ENCODE results near the gene TSPAN7. TPM values are rescaled to one million over a fixed set of nuclear protein-coding genes. Genes with fewer than 3 reads are reported as not detected.

TSPAN7 gene
- total and polyA plus RNA-seq, 4 experiments from 2014 or later, result 0.47 to 0.92 (median 0.72) TPM; not detected in 1

DNA sequence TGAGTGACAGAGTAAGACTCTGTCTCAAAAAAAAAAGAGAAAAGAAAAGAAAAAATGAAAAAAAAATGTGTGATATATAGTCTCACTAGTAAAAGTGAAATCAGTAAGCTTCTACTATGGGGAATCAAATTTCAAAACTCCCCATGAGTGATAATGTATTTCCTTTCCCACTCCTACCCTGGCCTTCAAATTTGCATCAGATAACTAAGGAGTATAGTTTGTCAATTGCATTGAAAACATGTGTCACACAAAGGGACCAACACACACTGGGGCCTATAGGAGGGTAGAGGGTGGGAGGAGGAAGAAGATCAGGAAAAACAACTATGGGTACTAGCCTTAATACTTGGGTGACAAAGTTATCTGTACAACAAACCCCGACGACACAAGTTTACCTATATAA lies 118.4 kb downstream of the TSPAN7 start:
- no peaks in the 10 kb centered on the region for H3K36me3 Mint-ChIP-seq
- Histone ChIP-seq H3K27ac (ENCODE audit: low read depth, low read length) (no peak overlapping the region), H3K36me3 (ENCODE audit: insufficient read depth, low read length) (no peaks in the 10 kb centered on the region), H3K27me3 (ENCODE audit: insufficient read depth, low read length) (no peaks in the 10 kb centered on the region), H3K4me1 (ENCODE audit: insufficient read depth, low read length) (no peaks in the 10 kb centered on the region), H3K9me3 (ENCODE audit: control insufficient read depth in 1 of 2, low read length in 2 of 2) (no peaks in the 10 kb centered on the region), H3K4me3 (ENCODE audit: low read length in 2 of 2) (no peak overlapping the region)
- no peak for DNase-seq
- no peak overlapping the region for H3K4me3 Mint-ChIP-seq
- H3K9me3 Mint-ChIP-seq, result no peaks in the 10 kb centered on the region
- no peaks in the 10 kb centered on the region for H3K4me1 Mint-ChIP-seq
- peaks cover 0 to 2% of the 10 kb centered on the region in 2 donors for H3K27me3 Mint-ChIP-seq
- POLR2A ChIA-PET (ENCODE audit: partially characterized antibody), result no interaction called here
- CTCF ChIA-PET (ENCODE audit: partially characterized antibody), result interaction anchor here (1.4 kb wide), 1 partner anchor 15 kb away, joined by 3 read pairs; no protein-coding TSS in a partner anchor
- H3K27ac Mint-ChIP-seq, result no peak overlapping the region
- intact Hi-C loops (cut with micrococcal nuclease), result no loop called here

DNA sequence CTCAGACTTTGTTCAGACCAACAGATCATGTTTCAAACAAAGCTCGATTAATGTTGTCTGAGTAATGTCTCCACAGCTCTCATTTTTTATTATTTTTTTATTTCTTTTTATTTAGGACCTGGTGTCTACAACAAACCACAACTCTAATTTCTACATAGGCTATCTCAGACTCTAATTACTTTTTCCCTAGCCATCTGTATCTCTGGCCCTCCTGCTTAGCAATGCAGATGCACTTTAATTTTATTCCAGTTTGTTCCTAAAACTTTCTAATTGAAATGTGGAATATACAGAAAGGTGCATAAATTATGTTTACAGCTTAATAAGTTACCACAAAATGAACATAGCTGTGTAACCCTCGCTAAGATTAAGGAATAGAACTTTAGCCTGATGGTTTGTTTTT lies 120.8 kb downstream of the TSPAN7 start:
- ChIA-PET CTCF (ENCODE audit: partially characterized antibody) (no interaction called here), POLR2A (ENCODE audit: partially characterized antibody) (no interaction called here)
- DNase-seq, result no peak
- Mint-ChIP-seq H3K27ac (no peak overlapping the region), H3K4me3 (no peak overlapping the region), H3K27me3 (peaks cover 0 to 2% of the 10 kb centered on the region in 2 donors), H3K36me3 (no peaks in the 10 kb centered on the region), H3K9me3 (no peaks in the 10 kb centered on the region), H3K4me1 (no peaks in the 10 kb centered on the region)
- no peak overlapping the region for H3K27ac ChIP-seq (ENCODE audit: low read depth, low read length)
- H3K27me3 ChIP-seq (ENCODE audit: insufficient read depth, low read length), result no peaks in the 10 kb centered on the region
- intact Hi-C loops (cut with micrococcal nuclease), result no loop called here
- H3K4me1 ChIP-seq (ENCODE audit: insufficient read depth, low read length), result no peaks in the 10 kb centered on the region
- no peak overlapping the region for H3K4me3 ChIP-seq (ENCODE audit: low read length in 2 of 2)
- no peaks in the 10 kb centered on the region for H3K9me3 ChIP-seq (ENCODE audit: control insufficient read depth in 1 of 2, low read length in 2 of 2)
- no peaks in the 10 kb centered on the region for H3K36me3 ChIP-seq (ENCODE audit: insufficient read depth, low read length)

DNA sequence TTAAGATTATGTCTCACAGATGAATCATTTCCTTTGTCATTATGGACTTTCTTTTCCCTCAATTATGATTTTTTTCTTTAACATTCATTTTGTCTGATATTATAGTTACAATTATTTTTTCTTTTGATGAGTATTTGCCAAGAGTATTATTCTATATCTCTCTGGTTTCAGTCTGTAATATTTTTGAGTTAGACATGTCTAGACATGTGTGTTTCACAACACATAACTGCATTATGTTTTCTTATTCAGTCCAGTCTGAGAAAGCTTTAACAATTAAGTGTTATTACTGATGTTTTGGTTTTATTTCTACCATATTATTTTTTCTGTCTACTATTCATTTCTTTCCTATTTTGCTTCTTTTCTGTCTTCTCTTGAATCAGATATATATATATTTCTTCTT lies 131.6 kb downstream of the TSPAN7 start:
- Mint-ChIP-seq H3K27me3 (peaks cover 0 to 3% of the 10 kb centered on the region in 2 donors), H3K9me3 (peaks cover 0 to 2% (median 0%) of the 10 kb centered on the region in 8 donors), H3K4me1 (no peaks in the 10 kb centered on the region), H3K36me3 (no peaks in the 10 kb centered on the region), H3K4me3 (no peak overlapping the region), H3K27ac (no peak overlapping the region)
- ChIA-PET POLR2A (ENCODE audit: partially characterized antibody) (no interaction called here), CTCF (ENCODE audit: partially characterized antibody) (no interaction called here)
- intact Hi-C loops (cut with micrococcal nuclease), result no loop called here
- Histone ChIP-seq H3K27ac (ENCODE audit: low read depth, low read length) (no peak overlapping the region), H3K27me3 (ENCODE audit: insufficient read depth, low read length) (no peaks in the 10 kb centered on the region), H3K4me3 (ENCODE audit: low read length in 2 of 2) (no peak overlapping the region), H3K36me3 (ENCODE audit: insufficient read depth, low read length) (no peaks in the 10 kb centered on the region), H3K4me1 (ENCODE audit: insufficient read depth, low read length) (no peaks in the 10 kb centered on the region), H3K9me3 (ENCODE audit: control insufficient read depth in 1 of 2, low read length in 2 of 2) (no peaks in the 10 kb centered on the region)
- DNase-seq, result no peak

DNA sequence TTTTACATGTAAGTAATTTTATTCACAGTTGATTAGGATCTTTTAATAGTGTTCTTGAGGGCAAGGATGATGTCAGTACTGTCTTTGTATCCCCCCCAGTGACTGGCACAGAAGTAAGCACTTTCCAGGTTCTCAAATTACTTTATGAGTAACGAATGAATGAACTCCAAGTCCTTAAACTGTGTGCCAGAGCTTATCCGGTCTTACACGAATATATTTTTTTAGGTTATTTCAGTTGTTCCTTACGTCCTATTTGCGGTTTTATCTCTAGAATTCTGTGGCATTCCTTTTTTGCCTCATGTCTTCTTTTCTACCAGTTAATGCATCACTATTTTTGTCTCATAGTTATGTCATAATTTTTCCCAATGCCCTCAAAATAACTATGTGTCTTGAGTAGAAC lies 133.1 kb downstream of the TSPAN7 start:
- intact Hi-C loops (cut with micrococcal nuclease), result no loop called here
- peaks cover 0 to 3% of the 10 kb centered on the region in 2 donors for H3K27me3 Mint-ChIP-seq
- H3K4me1 Mint-ChIP-seq, result no peaks in the 10 kb centered on the region
- Histone ChIP-seq H3K4me1 (ENCODE audit: insufficient read depth, low read length) (no peaks in the 10 kb centered on the region), H3K36me3 (ENCODE audit: insufficient read depth, low read length) (no peaks in the 10 kb centered on the region), H3K27ac (ENCODE audit: low read depth, low read length) (no peak overlapping the region), H3K4me3 (ENCODE audit: low read length in 2 of 2) (no peak overlapping the region), H3K9me3 (ENCODE audit: control insufficient read depth in 1 of 2, low read length in 2 of 2) (no peaks in the 10 kb centered on the region), H3K27me3 (ENCODE audit: insufficient read depth, low read length) (no peaks in the 10 kb centered on the region)
- no peaks in the 10 kb centered on the region for H3K36me3 Mint-ChIP-seq
- H3K4me3 Mint-ChIP-seq, result no peak overlapping the region
- peaks cover 0 to 2% (median 0%) of the 10 kb centered on the region in 8 donors for H3K9me3 Mint-ChIP-seq
- ChIA-PET POLR2A (ENCODE audit: partially characterized antibody) (no interaction called here), CTCF (ENCODE audit: partially characterized antibody) (no interaction called here)
- no peak overlapping the region for H3K27ac Mint-ChIP-seq
- no peak for DNase-seq

DNA sequence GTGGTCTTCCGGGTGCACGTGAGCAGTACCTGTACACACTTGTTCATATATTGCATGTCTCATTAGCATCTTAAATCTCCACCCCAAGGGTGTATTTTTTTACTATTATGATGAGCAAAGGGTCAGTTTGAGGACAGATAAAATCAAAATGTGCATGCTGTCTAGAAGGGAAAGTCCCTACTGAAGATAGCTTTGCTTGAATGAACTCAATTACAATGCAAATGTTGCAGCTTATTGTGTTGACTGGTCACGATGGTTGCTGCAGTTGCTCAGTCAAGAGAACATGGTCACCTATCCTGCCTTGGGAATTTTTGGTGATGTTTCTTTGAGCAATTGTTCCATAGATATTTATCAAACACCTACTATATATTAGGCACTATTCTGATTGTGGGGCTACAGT lies 136.1 kb downstream of the TSPAN7 start:
- H3K4me3 ChIP-seq (ENCODE audit: low read length in 2 of 2), result no peak overlapping the region

DNA sequence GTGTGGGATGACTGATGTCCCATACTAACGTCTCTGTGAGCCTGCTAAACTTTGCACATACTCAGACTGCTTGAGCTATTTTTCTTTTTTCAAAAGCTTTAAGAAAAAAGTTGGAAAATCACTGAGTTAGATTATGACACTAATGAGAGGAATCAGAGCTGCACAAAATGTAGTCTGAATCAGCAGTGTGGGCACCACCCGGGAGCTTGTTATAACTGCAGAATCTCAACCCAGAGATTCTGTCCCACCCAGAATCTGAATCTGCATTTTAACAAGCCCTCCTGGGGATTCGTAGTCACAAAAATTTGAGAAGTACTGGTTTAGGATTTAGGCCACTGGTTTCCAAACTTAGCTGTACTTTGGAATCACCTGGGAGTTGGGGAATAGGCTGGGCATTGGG lies 137.8 kb downstream of the TSPAN7 start:
- Mint-ChIP-seq H3K4me3 (no peak overlapping the region), H3K4me1 (no peaks in the 10 kb centered on the region), H3K36me3 (no peaks in the 10 kb centered on the region), H3K27me3 (peaks cover 4 to 7% of the 10 kb centered on the region in 2 donors), H3K9me3 (peaks cover 0 to 2% (median 0%) of the 10 kb centered on the region in 8 donors), H3K27ac (no peak overlapping the region)
- no peak for DNase-seq
- Histone ChIP-seq H3K27me3 (ENCODE audit: insufficient read depth, low read length) (no peaks in the 10 kb centered on the region), H3K4me1 (ENCODE audit: insufficient read depth, low read length) (no peaks in the 10 kb centered on the region), H3K36me3 (ENCODE audit: insufficient read depth, low read length) (no peaks in the 10 kb centered on the region), H3K9me3 (ENCODE audit: control insufficient read depth in 1 of 2, low read length in 2 of 2) (no peaks in the 10 kb centered on the region), H3K4me3 (ENCODE audit: low read length in 2 of 2) (no peak overlapping the region), H3K27ac (ENCODE audit: low read depth, low read length) (no peak overlapping the region)
- intact Hi-C loops (cut with micrococcal nuclease), result no loop called here
- ChIA-PET CTCF (ENCODE audit: partially characterized antibody) (no interaction called here), POLR2A (ENCODE audit: partially characterized antibody) (no interaction called here)

More for the DNA sequence above, 136.1 kb downstream of the TSPAN7 start:
- H3K36me3 Mint-ChIP-seq, result no peaks in the 10 kb centered on the region
- intact Hi-C loops (cut with micrococcal nuclease), result no loop called here
- H3K27me3 ChIP-seq (ENCODE audit: insufficient read depth, low read length), result no peaks in the 10 kb centered on the region
- no peak for DNase-seq
- H3K27ac ChIP-seq (ENCODE audit: low read depth, low read length), result no peak overlapping the region
- H3K36me3 ChIP-seq (ENCODE audit: insufficient read depth, low read length), result no peaks in the 10 kb centered on the region
- H3K27ac Mint-ChIP-seq, result no peak overlapping the region
- ChIA-PET CTCF (ENCODE audit: partially characterized antibody) (no interaction called here), POLR2A (ENCODE audit: partially characterized antibody) (no interaction called here)
- H3K4me1 Mint-ChIP-seq, result no peaks in the 10 kb centered on the region
- peaks cover 0 to 2% (median 0%) of the 10 kb centered on the region in 8 donors for H3K9me3 Mint-ChIP-seq
- H3K27me3 Mint-ChIP-seq, result peaks cover 0 to 5% of the 10 kb centered on the region in 2 donors
- H3K4me3 Mint-ChIP-seq, result no peak overlapping the region
- no peaks in the 10 kb centered on the region for H3K4me1 ChIP-seq (ENCODE audit: insufficient read depth, low read length)
- H3K9me3 ChIP-seq (ENCODE audit: control insufficient read depth in 1 of 2, low read length in 2 of 2), result no peaks in the 10 kb centered on the region

DNA sequence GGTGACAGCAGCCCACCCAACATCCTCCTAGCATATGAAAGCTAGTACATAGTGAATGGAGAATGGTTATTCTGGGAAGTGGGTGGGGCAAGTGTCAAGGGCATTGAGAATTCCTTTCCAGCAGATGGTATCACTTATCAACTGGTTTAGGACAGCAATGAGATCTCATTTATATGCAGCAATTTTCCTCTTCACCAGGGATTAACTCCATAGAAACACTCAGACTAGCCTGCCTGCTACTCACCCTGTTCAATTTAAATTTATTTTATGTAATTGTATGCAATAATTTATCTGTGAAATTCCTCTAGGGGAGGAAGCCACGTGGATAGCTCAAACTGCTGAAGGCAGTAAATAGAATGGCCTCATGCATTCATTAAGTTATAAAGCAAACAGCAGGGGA lies 138.4 kb downstream of the TSPAN7 start:
- no peak overlapping the region for H3K4me3 ChIP-seq (ENCODE audit: low read length in 2 of 2)
- no peak overlapping the region for H3K27ac Mint-ChIP-seq
- no peaks in the 10 kb centered on the region for H3K4me1 ChIP-seq (ENCODE audit: insufficient read depth, low read length)
- H3K4me1 Mint-ChIP-seq, result no peaks in the 10 kb centered on the region
- no peaks in the 10 kb centered on the region for H3K9me3 ChIP-seq (ENCODE audit: control insufficient read depth in 1 of 2, low read length in 2 of 2)
- H3K27me3 ChIP-seq (ENCODE audit: insufficient read depth, low read length), result no peaks in the 10 kb centered on the region
- peaks cover 0 to 2% (median 0%) of the 10 kb centered on the region in 8 donors for H3K9me3 Mint-ChIP-seq
- intact Hi-C loops (cut with micrococcal nuclease), result no loop called here
- H3K27me3 Mint-ChIP-seq, result peaks cover 4 to 7% of the 10 kb centered on the region in 2 donors
- H3K4me3 Mint-ChIP-seq, result no peak overlapping the region
- ChIA-PET POLR2A (ENCODE audit: partially characterized antibody) (no interaction called here), CTCF (ENCODE audit: partially characterized antibody) (no interaction called here)
- H3K36me3 ChIP-seq (ENCODE audit: insufficient read depth, low read length), result no peaks in the 10 kb centered on the region
- H3K36me3 Mint-ChIP-seq, result no peaks in the 10 kb centered on the region
- DNase-seq, result no peak
- H3K27ac ChIP-seq (ENCODE audit: low read depth, low read length), result no peak overlapping the region

DNA sequence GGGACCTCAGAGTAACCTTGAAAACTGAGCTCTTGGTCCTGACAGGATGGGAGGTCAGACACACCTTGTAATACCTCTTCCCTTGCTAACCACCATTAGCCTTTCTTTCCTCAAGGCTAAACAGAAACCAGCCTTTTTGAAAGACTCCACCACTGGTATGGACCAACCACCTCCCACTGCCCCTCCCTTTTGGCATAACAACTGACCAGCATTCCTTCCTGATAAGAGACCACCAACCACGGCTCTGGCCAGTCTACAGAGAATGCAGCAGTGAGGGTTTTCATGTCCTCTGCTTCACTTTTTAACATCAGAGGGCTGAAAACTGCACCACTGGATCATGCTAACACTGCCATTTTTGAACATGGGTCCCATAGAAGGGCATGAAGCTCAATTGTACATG lies 139.7 kb downstream of the TSPAN7 start:
- Mint-ChIP-seq H3K4me3 (no peak overlapping the region), H3K9me3 (peaks cover 0 to 2% (median 0%) of the 10 kb centered on the region in 8 donors), H3K27ac (no peak overlapping the region), H3K27me3 (peaks cover 6 to 7% of the 10 kb centered on the region in 2 donors), H3K36me3 (no peaks in the 10 kb centered on the region), H3K4me1 (no peaks in the 10 kb centered on the region)
- Histone ChIP-seq H3K4me1 (ENCODE audit: insufficient read depth, low read length) (no peaks in the 10 kb centered on the region), H3K27ac (ENCODE audit: low read depth, low read length) (no peak overlapping the region), H3K36me3 (ENCODE audit: insufficient read depth, low read length) (no peaks in the 10 kb centered on the region), H3K27me3 (ENCODE audit: insufficient read depth, low read length) (no peaks in the 10 kb centered on the region), H3K9me3 (ENCODE audit: control insufficient read depth in 1 of 2, low read length in 2 of 2) (no peaks in the 10 kb centered on the region), H3K4me3 (ENCODE audit: low read length in 2 of 2) (no peak overlapping the region)
- intact Hi-C loops (cut with micrococcal nuclease), result no loop called here
- ChIA-PET POLR2A (ENCODE audit: partially characterized antibody) (no interaction called here), CTCF (ENCODE audit: partially characterized antibody) (no interaction called here)
- DNase-seq, result no peak

All from CD4-positive, alpha-beta memory T cell (primary cell).